ENCODE results near the gene PPFIA3. TPM values are rescaled to one million over a fixed set of nuclear protein-coding genes. Genes with fewer than 3 reads are reported as not detected.

Gene PPFIA3
- total and polyA plus RNA-seq, 2 of the 4 experiments (the other 2 are of a cell fraction), result 0.90 to 2.4 TPM

DNA sequence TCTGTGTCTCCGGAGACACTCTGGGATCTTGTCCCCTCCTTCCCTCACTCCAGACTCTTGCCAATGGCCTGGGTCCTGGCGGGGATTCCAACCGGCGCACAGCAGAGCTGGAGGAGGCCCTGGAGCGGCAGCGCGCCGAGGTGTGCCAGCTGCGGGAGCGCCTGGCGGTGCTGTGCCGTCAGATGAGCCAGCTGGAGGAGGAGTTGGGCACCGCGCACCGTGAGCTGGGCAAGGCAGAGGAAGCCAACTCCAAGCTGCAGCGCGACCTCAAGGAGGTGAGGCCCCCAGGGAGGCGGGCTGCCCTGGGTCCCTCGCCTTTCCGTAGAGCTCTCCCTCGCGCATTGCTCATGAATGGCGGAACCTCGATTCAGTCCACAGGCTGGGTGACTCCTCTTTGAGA is 11.0 kb downstream of the PPFIA3 start:
- POLR2A ChIA-PET (ENCODE audit: unreplicated experiment), result no interaction called here
- in situ Hi-C loops (cut with MboI; ENCODE audit: low sequenced_read_pairs), result no loop called here
- no peak overlapping the region for H2AK9ac ChIP-seq (replicated peaks; ENCODE audit: low read depth, low read length, poor library complexity)

More for the DNA sequence above, 11.0 kb downstream of the PPFIA3 start:
- H3K4ac ChIP-seq (ENCODE audit: low read depth, low read length), result no peak overlapping the region
- CTCF ChIA-PET, result no interaction called here
- no peak overlapping the region for H4K91ac ChIP-seq (ENCODE audit: insufficient read depth, low read depth, low read length)
- H3K18ac ChIP-seq (ENCODE audit: low read depth, low read length), result no peak overlapping the region
- H4K8ac ChIP-seq (ENCODE audit: low read depth in 2 of 2, low read length in 2 of 2), result no peak overlapping the region
- H3K27ac ChIP-seq (ENCODE audit: insufficient read depth, low read length), result no peak overlapping the region
- H4K20me1 ChIP-seq (ENCODE audit: insufficient read depth, low read length), result no peaks in the 10 kb centered on the region; the same call in 1 of the 2 replicates
- no peaks in the 10 kb centered on the region for H3K36me3 ChIP-seq (ENCODE audit: control insufficient read depth, insufficient read depth, low read length)
- peaks cover 7% of the 10 kb centered on the region; the same call in 1 of the 2 replicates for H3K9me1 ChIP-seq (ENCODE audit: insufficient read depth, low read length)
- no peak for DNase-seq
- H2BK20ac ChIP-seq (ENCODE audit: low read depth, low read length), result no peak overlapping the region
- no peak overlapping the region for H2BK5ac ChIP-seq (ENCODE audit: low read depth, low read length, poor library complexity, severe bottlenecking)
- no peak overlapping the region for H3K23ac ChIP-seq (ENCODE audit: low read depth, low read length)
- H3K56ac ChIP-seq (ENCODE audit: extremely low read depth, insufficient read depth, low read length), result no peak overlapping the region
- no peaks in the 10 kb centered on the region for H3K79me1 ChIP-seq (ENCODE audit: low read depth in 1 of 2, low read length in 2 of 2)
- H2BK15ac ChIP-seq (ENCODE audit: low read depth, low read length), result no peak overlapping the region
- H4K5ac ChIP-seq (ENCODE audit: low read depth, low read length), result no peak overlapping the region
- H2AK5ac ChIP-seq (ENCODE audit: low read depth, low read length), result no peak overlapping the region
- H3K14ac ChIP-seq (replicated peaks; ENCODE audit: low read depth, low read length), result no peak overlapping the region
- no peak overlapping the region for H3K4me2 ChIP-seq (ENCODE audit: low read depth, low read length)
- intact Hi-C loops (cut with micrococcal nuclease) (no loop called here), dilution Hi-C loops (cut with HindIII; ENCODE audit: low sequenced_read_pairs, unreplicated experiment) (no loop called here)
- TF ChIP-seq BHLHE40 (IDR thresholded peaks at IDR 0.05; ENCODE audit: low read depth, low read length), result no peak
- no peak for TF ChIP-seq CHD1 (IDR thresholded peaks at IDR 0.05; ENCODE audit: low read depth, low read length)
- TF ChIP-seq FOS (IDR thresholded peaks at IDR 0.05; ENCODE audit: low read depth, low read length), result no peak
- TF ChIP-seq RFX5 (IDR thresholded peaks at IDR 0.05; ENCODE audit: low read depth, low read length), result no peak
- no peak for TF ChIP-seq POLR2A (IDR thresholded peaks at IDR 0.05; ENCODE audit: low read depth, low read length)
- no peak for TF ChIP-seq RAD21 (IDR thresholded peaks at IDR 0.05; ENCODE audit: low read length)
- no peak for TF ChIP-seq MXI1 (IDR thresholded peaks at IDR 0.05; ENCODE audit: borderline replicate concordance, low read depth, low read length)
- no peak for TF ChIP-seq CEBPB (IDR thresholded peaks at IDR 0.05; ENCODE audit: low read depth, low read length)
- TF ChIP-seq NFE2L2 (IDR thresholded peaks at IDR 0.05; ENCODE audit: low read depth, low read length), result no peak
- TF ChIP-seq, protein P1, sequence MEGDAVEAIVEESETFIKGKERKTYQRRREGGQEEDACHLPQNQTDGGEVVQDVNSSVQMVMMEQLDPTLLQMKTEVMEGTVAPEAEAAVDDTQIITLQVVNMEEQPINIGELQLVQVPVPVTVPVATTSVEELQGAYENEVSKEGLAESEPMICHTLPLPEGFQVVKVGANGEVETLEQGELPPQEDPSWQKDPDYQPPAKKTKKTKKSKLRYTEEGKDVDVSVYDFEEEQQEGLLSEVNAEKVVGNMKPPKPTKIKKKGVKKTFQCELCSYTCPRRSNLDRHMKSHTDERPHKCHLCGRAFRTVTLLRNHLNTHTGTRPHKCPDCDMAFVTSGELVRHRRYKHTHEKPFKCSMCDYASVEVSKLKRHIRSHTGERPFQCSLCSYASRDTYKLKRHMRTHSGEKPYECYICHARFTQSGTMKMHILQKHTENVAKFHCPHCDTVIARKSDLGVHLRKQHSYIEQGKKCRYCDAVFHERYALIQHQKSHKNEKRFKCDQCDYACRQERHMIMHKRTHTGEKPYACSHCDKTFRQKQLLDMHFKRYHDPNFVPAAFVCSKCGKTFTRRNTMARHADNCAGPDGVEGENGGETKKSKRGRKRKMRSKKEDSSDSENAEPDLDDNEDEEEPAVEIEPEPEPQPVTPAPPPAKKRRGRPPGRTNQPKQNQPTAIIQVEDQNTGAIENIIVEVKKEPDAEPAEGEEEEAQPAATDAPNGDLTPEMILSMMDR (conservative IDR thresholded peaks at IDR 0.05; ENCODE audit: low read depth, low read length), result no peak
- no peak for TF ChIP-seq MAZ (IDR thresholded peaks at IDR 0.05; ENCODE audit: borderline replicate concordance, low read depth, low read length)
- TF ChIP-seq, protein P2, sequence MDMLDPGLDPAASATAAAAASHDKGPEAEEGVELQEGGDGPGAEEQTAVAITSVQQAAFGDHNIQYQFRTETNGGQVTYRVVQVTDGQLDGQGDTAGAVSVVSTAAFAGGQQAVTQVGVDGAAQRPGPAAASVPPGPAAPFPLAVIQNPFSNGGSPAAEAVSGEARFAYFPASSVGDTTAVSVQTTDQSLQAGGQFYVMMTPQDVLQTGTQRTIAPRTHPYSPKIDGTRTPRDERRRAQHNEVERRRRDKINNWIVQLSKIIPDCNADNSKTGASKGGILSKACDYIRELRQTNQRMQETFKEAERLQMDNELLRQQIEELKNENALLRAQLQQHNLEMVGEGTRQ (IDR thresholded peaks at IDR 0.05; ENCODE audit: low read depth, low read length), result no peak
- TF ChIP-seq MAFK (IDR thresholded peaks at IDR 0.05; ENCODE audit: low read depth, low read length), result no peak
- no peak for TF ChIP-seq SMC3 (IDR thresholded peaks at IDR 0.05; ENCODE audit: low read depth, low read length)
- TF ChIP-seq, protein P3, sequence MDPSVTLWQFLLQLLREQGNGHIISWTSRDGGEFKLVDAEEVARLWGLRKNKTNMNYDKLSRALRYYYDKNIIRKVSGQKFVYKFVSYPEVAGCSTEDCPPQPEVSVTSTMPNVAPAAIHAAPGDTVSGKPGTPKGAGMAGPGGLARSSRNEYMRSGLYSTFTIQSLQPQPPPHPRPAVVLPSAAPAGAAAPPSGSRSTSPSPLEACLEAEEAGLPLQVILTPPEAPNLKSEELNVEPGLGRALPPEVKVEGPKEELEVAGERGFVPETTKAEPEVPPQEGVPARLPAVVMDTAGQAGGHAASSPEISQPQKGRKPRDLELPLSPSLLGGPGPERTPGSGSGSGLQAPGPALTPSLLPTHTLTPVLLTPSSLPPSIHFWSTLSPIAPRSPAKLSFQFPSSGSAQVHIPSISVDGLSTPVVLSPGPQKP (IDR thresholded peaks at IDR 0.05; ENCODE audit: borderline replicate concordance, low read depth, low read length), result no peak
- TF ChIP-seq RCOR1 (IDR thresholded peaks at IDR 0.05; ENCODE audit: insufficient replicate concordance, low read length), result no peak
- no peak overlapping the region for H2BK120ac ChIP-seq (ENCODE audit: low read depth, low read length)
- H3K27me3 ChIP-seq (ENCODE audit: control insufficient read depth, insufficient read depth, low read length), result no peaks in the 10 kb centered on the region; the same call in 1 of the 2 replicates
- 94% methylated on average over 11 of the region's 24 CpGs; no CpG with 5 or more reads in 1 of the 2 experiments for WGBS, 2 experiments (ENCODE audit: extremely low coverage in 2 of 2, insufficient read length in 1 of 2)
- no TSS peak for BruUV-seq (replicated peaks)
- no peak overlapping the region for H2AFZ ChIP-seq (replicated peaks; ENCODE audit: low read length, poor library complexity)
- ATAC-seq (ENCODE audit: low read depth), result no peak
- no peak overlapping the region for H3K9ac ChIP-seq (ENCODE audit: low read depth, low read length)
- no peaks in the 10 kb centered on the region for H3K9me3 ChIP-seq (ENCODE audit: control insufficient read depth, insufficient read depth, low read length)
- H3K4me1 ChIP-seq (ENCODE audit: control insufficient read depth, insufficient read depth, low read length), result peaks cover 5% of the 10 kb centered on the region; the same call in 1 of the 2 replicates
- H3K4me3 ChIP-seq (ENCODE audit: insufficient read depth, low read depth, low read length), result no peak overlapping the region
